Transverse colon (tissue), 3 donors: Measurements from ENCODE around the gene TBC1D10B.

Experiments
- EP300 ChIP-seq: sonication (generic); formaldehyde crosslinking; IDR thresholded peaks from one replicate; pipeline ENCODE4 v1.6.1; 2017; ENCODE audit warnings: antibody characterized with exemption, low read depth
- POLR2A ChIP-seq: fragments of 450-650 bp; IDR thresholded peaks from one replicate; pipeline ENCODE4 v1.6.1; 2016; ENCODE audit warnings: antibody characterized with exemption, mild to moderate bottlenecking, moderate library complexity
- POLR2AphosphoS5 ChIP-seq, 3 donors: sonication (generic); formaldehyde crosslinking; IDR thresholded peaks; one replicate each; pipeline ENCODE4 v1.6.1; 2016; ENCODE audit warnings: antibody characterized with exemption in 3 of 3

- no peak for TF ChIP-seq EP300
- no peak for TF ChIP-seq POLR2A
- no peak for TF ChIP-seq POLR2AphosphoS5 (IDR thresholded peaks at IDR 0.05)
Measured at GRCh38 chr16:30355954-30356308, 14.4 kb downstream of the TBC1D10B start.
